HFF-Myc (cell line): ENCODE data around the gene CNOT8.
"Not testable (repeated sequence)": the region's sequence is repeated elsewhere in the genome, so short reads cannot be mapped to it uniquely, and the experiment has no call there.

Source experiments
- DNase-seq: peaks from one replicate; pipeline ENCODE4 v3.0.0-alpha.2; 2011; ENCODE audit warnings: low read depth; ENCODE audit errors: extremely low read depth
- H3K4me3 ChIP-seq: replicated peaks from 2 replicates; pipeline ENCODE4 v1.5.1; 2011; ENCODE audit warnings: low read depth, mild to moderate bottlenecking, control low read depth, low read length
- CTCF ChIP-seq: IDR thresholded peaks from 2 replicates; pipeline ENCODE4 v1.5.1; 2012; ENCODE audit warnings: mild to moderate bottlenecking, low read depth, low read length, control low read depth; ENCODE audit errors: missing control alignments

The CNOT8 gene

GRCh38 chr5:154823605-154824004 lies 34.8 kb upstream of the CNOT8 start:
- H3K4me3 ChIP-seq: no peak overlapping the region
- TF ChIP-seq CTCF: no peak
- DNase-seq: no peak

GRCh38 chr5:154824070-154824469 lies 34.4 kb upstream of the CNOT8 start:
- TF ChIP-seq CTCF: no peak
- H3K4me3 ChIP-seq: no peak overlapping the region

GRCh38 chr5:154829181-154829588 lies 29.2 kb upstream of the CNOT8 start:
- DNase-seq: no peak
- no peak overlapping the region for H3K4me3 ChIP-seq
- TF ChIP-seq CTCF: no peak

More at GRCh38 chr5:154824070-154824469, 34.4 kb upstream of the CNOT8 start:
- no peak for DNase-seq

GRCh38 chr5:154829589-154830218 lies 28.7 kb upstream of the CNOT8 start:
- no peak for TF ChIP-seq CTCF
- DNase-seq: no peak
- no peak overlapping the region for H3K4me3 ChIP-seq

- no peak for DNase-seq
- TF ChIP-seq CTCF: no peak
- H3K4me3 ChIP-seq: no peak overlapping the region
These were observed 28.2 kb upstream of the CNOT8 start for GRCh38 chr5:154830219-154830595.

GRCh38 chr5:154830596-154830995 lies 27.8 kb upstream of the CNOT8 start:
- DNase-seq: no peak
- H3K4me3 ChIP-seq: no peak overlapping the region
- TF ChIP-seq CTCF: no peak

GRCh38 chr5:154831451-154831850 lies 27.0 kb upstream of the CNOT8 start:
- H3K4me3 ChIP-seq: no peak overlapping the region
- no peak for DNase-seq
- no peak for TF ChIP-seq CTCF

- H3K4me3 ChIP-seq, DNase-seq: not testable (repeated sequence)
These were observed 25.6 kb upstream of the CNOT8 start for GRCh38 chr5:154832804-154833203.
